HG03432 (cell line): Measurements from ENCODE around the gene RHEX.
"Not testable (repeated sequence)": the region's sequence is repeated elsewhere in the genome, so short reads cannot be mapped to it uniquely, and the experiment has no call there.

ENCODE experiments used
- ATAC-seq: cut with Tn5 transposase; IDR thresholded peaks from one replicate; pipeline ENCODE4 v1.9.1; 2021; ENCODE audit warnings: mild to moderate bottlenecking, moderate library complexity; ENCODE audit not compliant: unreplicated experiment

RHEX gene

GRCh38 chr1:206058289-206058926, 5.4 kb downstream of the RHEX start:
- ATAC-seq, result not testable (repeated sequence)

- no peak for ATAC-seq
These were observed 5.9 kb downstream of the RHEX start for GRCh38 chr1:206058927-206059292.

DNA sequence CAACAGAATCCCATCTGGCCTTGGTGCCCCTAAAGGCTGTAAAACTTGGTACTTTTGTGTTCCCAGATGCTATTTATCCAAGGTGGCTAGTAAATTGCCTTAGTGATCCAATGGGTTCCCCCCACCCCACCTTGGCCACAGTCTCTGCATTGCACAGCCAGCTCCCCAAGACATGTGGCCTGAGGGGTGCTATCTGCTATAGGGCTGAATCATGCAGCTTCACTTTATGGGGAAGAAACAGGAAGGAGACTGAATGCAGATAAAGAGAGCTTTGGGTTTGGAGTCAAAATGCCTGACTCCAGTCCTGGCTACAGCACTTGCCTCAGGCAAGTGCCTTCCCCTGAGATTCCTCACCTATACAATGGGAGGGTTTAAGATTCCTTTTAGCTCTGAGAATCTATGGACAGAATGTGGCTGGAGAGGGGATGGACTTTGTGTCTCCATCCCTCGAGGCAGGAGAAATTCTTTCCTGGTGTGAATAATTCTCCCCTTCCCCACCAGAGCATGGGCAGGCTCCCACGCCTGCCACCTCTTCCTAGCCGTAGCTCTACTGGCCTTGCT, 6.5 kb downstream of the RHEX start:
- ATAC-seq, result no peak

- ATAC-seq, result no peak
These were observed 7.9 kb downstream of the RHEX start for GRCh38 chr1:206060844-206061243.

GRCh38 chr1:206062464-206062863, 9.5 kb downstream of the RHEX start:
- ATAC-seq, result no peak

- ATAC-seq, result not testable (repeated sequence)
These were observed 11.0 kb downstream of the RHEX start for GRCh38 chr1:206064001-206064400.

DNA sequence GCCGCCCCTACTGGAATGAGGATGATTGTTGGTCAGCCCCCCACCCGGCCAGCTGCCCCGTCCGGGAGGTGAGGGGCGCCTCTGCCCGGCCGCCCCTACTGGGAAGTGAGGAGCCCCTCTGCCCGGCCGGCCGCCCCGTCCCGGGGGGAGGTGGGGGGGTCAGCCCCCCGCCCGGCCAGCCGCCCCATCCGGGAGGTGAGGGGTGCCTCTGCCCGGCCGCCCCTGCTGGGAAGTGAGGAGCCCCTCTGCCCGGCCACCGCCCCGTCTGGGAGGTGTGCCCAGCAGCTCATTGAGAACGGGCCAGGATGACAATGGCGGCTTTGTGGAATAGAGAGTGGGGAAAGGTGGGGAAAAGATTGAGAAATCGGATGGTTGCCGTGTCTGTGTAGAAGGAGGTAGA, 11.5 kb downstream of the RHEX start:
- not testable (repeated sequence) for ATAC-seq

DNA sequence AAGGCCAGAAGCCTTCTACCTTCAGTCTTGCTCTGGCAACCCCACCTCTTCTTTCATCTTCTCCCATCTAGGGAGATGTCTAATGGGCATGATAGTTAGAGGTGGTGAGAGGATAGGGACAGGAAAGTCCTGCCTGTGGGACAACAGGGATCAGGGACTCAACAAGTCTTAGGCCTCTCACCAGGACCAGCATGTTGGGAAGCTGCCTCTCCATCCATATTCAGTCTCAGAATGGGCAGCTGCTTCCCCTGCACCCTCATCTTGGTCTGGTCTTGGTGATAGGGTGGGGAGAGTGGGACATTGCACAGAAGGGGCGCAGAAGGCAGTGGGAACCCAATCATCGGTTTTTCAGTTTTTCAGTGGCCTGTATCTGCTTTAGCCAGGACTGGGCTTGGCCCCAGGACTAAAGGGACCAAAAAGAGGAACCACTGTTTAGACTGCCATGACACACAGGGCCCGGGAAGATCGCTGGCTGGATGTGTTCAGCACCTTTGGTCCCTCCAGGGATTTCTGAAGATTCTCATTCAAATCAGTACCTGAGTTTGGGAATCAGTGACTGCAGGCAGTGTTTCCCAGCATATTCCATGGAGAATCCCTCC, 12.7 kb downstream of the RHEX start:
- ATAC-seq, result no peak

- ATAC-seq, result peak; percentile 91
These were observed 13.7 kb downstream of the RHEX start for GRCh38 chr1:206066479-206067171.

GRCh38 chr1:206067486-206068227, 14.7 kb downstream of the RHEX start:
- no peak for ATAC-seq

GRCh38 chr1:206068314-206068713, 15.3 kb downstream of the RHEX start:
- ATAC-seq, result no peak

DNA sequence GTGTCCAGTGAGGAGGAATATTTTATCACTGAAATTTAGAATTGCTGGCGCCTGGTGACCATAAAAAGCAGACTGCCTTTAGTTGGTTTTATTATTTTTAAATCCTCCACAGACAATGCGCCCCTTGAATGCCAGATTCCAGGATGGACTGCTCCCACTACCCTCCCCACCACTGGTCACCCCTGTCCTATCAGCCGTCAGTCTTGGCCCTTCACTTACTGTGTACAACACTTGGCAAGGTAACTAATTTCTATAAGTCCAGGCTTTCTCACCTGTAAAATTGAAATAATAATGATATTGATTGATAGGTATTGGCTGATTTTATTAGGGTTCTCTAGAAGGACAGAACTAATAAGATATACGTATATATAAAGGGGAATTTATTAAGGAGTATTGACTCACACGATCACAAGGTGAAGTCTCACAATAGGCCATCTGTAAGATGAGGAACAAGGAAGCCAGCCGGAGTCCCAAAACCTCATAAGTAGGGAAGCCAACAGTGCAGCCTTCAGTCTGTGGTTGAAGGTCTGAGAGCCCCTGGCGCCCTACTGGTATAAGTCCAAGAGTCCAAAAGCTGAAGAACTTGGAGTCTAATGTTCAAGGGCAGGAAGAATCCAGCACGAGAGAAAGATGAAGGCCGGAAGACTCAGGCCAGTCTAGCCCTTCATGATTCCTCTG, 17.8 kb downstream of the RHEX start:
- no peak for ATAC-seq

- ATAC-seq, result no peak
These were observed 21.9 kb downstream of the RHEX start for GRCh38 chr1:206074839-206075238.

DNA sequence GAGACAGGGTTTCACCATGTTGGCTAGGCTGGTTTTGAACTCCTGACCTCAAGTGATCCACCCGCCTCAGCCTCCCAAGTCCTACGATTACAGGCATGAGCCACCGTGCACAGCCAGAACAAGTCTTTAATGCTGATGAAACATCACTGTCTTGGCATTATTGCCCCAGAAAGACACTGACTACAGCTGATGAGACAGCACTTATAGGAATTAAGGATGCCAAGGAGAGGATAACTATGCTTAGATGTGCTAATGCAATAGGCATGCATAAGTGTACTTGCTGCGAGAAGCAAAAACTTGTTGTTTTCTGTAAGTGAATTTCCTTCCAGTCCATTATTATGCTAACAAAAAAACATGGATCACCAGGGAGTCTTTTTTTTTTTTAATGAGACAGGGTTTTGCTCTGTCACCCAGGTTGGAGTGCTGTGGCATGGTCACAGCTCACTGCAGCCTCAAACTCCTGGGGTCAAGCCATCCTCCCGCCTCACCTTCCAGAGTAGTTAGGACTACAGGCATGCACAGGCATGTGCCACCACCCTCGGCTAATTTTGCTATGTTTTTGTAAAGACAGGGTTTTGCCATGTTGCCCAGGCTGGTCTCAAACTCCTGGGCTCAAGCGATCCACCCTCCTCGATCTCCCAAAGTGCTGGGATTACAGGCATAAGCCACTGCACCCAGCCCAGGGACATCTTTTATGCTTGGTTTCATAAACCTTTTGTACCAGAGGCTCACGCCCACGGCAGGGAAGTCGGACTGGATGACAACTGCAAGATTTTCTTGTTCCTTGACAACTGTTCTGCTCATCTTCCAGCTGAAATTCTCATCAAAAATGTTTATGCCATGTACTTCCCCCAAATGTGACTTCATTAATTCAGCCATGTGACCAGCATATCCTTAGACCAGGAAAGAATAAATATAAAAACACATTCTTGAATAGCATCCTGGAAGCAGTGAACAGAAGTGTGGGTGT, 23.1 kb downstream of the RHEX start:
- no peak for ATAC-seq

GRCh38 chr1:206079135-206079534, 26.2 kb downstream of the RHEX start:
- ATAC-seq, result no peak

GRCh38 chr1:206080026-206080820, 27.2 kb downstream of the RHEX start:
- no peak for ATAC-seq

DNA sequence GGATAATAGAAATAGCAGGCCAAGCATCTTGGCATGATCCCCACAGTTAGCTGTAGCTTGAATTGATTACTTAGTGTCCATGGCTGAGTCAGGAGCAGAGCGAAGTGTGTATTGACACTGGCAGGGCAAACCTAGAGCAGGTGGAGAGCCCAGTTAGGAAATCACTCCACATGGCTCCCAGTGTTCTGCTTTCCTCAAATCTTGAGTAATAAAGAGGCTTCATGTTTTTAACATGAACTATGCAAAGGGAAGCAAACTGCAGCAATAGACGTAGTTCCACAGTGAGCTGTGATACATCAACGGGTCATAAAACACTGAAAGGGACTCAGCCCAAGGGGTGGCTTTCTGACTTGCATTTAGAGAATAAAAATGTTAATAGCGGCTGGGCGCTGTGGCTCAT, 28.9 kb downstream of the RHEX start:
- no peak for ATAC-seq

DNA sequence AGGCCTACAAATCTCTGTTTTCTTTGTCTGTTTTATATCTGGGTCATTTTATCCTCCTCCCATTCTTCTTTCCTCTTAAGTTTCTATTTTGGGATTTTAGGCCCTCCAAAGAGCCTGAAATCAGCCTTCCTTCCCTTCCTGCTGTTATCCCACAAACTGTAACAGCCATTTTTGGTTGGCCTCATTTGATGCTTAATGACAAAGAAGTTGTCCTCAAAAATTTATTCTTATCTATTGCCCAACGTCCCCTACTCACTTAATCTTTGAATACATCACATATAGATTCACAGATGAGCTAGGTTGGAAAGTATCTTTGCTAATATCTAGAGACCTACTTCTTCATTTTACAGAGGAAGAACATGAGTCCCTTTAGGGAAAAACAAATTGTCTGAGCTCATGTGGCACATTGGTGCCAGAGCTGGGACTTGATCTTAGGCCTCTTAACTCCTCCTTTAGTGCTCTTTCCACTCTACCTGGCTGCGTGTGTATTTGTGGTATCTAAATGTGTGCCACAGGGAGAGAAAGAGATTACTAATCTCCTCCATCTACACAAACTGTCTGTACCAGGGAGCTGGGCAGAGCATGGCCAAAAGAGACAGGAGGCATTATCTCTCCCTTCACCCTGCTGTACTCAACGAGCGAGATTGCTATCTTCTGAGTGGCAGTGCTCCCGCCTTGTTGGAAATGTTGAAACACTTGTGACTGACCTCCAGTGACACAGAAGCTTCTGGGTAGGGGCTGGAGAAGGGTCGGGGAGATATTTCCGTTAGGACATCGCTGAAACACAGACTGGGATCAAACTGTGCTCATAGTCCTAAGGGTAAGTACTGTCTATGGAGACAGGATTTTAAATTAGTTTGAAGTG, 30.1 kb downstream of the RHEX start:
- no peak for ATAC-seq
